ENCODE results near the gene MAP3K7.

DNA sequence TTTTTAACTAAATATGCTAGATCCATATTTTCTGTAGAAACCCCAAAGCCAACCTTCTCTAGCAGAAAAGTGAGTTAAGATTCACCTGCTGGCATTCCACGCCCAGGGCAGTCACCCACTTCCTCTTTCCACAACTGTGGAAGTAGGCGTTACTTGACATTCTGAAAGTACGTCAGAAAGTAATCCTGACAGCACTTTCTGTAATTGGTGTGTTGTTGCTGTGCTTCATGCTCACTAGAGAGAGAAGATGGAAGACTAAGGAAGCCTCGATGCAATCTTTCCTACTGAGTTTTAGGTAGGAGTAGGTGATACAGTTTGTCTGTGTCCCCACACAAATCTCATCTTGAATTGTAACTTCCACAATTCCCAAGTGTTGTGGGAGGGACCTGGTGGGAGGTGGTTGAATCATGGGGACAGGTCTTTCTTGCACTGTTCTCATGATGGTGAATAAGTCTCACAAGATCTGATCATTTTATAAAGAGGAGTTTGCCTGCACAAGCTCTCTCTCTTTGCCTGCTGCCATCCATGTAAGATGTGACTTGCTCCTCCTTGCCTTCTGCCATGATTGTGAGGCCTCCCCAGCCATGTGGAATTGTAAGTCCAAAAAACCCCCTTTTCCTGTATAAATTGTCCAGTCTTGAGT is 101.1 kb downstream of the MAP3K7 start:
- no peak for TF ChIP-seq POLR2AphosphoS5 (IDR thresholded peaks at IDR 0.05)
- TF ChIP-seq, protein P1, sequence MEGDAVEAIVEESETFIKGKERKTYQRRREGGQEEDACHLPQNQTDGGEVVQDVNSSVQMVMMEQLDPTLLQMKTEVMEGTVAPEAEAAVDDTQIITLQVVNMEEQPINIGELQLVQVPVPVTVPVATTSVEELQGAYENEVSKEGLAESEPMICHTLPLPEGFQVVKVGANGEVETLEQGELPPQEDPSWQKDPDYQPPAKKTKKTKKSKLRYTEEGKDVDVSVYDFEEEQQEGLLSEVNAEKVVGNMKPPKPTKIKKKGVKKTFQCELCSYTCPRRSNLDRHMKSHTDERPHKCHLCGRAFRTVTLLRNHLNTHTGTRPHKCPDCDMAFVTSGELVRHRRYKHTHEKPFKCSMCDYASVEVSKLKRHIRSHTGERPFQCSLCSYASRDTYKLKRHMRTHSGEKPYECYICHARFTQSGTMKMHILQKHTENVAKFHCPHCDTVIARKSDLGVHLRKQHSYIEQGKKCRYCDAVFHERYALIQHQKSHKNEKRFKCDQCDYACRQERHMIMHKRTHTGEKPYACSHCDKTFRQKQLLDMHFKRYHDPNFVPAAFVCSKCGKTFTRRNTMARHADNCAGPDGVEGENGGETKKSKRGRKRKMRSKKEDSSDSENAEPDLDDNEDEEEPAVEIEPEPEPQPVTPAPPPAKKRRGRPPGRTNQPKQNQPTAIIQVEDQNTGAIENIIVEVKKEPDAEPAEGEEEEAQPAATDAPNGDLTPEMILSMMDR (IDR thresholded peaks at IDR 0.05 in 8 of 11, conservative IDR thresholded peaks at IDR 0.05 in 3 of 11) = no peak
